ENCODE data around the gene USP7.
"Not testable (repeated sequence)": the region's sequence is repeated elsewhere in the genome, so short reads cannot be mapped to it uniquely, and the experiment has no call there.

The USP7 gene

GRCh38 chr16:8846401-8846932 lies 117.2 kb downstream of the USP7 start:
- H3K9me3 ChIP-seq (ENCODE audit: control insufficient read depth, low read length) = no peaks in the 10 kb centered on the region
- no peak overlapping the region for H3K27ac ChIP-seq (ENCODE audit: insufficient read depth, low read depth, low read length, poor library complexity, severe bottlenecking)
- 85 to 88% methylated on average over 10 of the region's 10 CpGs for WGBS, 2 experiments
- no peaks in the 10 kb centered on the region for H3K36me3 ChIP-seq (ENCODE audit: control insufficient read depth, insufficient read depth, low read length)
- no peaks in the 10 kb centered on the region for H3K4me1 ChIP-seq (ENCODE audit: control insufficient read depth, insufficient read depth, low read length)
- H3K4me3 ChIP-seq (ENCODE audit: insufficient read depth, low read depth, low read length) = no peak overlapping the region
- no peaks in the 10 kb centered on the region for H3K27me3 ChIP-seq (ENCODE audit: control insufficient read depth, insufficient read depth, low read length, poor library complexity, severe bottlenecking)

DNA sequence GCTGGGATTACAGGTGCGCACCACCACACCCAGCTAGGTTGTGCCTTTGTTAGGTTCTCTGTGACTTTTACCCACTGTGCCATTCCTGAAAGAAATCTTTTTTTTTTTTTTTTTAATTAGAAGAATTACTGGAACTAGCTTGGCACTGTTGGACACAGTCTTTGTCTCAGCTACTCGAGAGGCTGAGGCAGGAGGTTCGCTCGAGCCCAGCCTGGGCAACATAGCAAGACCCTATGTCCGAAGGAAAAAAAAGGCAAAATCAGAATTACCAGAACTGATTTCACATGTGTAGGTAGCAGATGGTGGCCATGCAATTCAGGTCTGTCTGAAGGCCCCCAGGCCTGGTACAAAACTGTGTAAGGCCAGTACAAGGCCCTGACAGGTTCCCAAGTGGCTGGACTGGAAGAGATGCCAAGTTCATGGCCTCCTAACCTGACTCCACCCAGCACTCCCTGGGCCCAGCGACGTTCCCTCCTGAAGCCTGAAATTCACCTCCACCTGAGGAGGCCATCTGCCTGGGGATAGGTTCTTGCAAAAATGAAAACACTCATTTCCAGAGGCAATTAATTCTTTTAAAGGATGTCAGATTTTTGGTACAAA lies 117.9 kb downstream of the USP7 start:
- H3K27ac ChIP-seq (ENCODE audit: insufficient read depth, low read depth, low read length, poor library complexity, severe bottlenecking) = no peak overlapping the region
- 94 to 96% methylated on average over 7 of the region's 7 CpGs for WGBS, 2 experiments
- no peaks in the 10 kb centered on the region for H3K4me1 ChIP-seq (ENCODE audit: control insufficient read depth, insufficient read depth, low read length)
- no peak overlapping the region for H3K4me3 ChIP-seq (ENCODE audit: insufficient read depth, low read depth, low read length)
- H3K9me3 ChIP-seq (ENCODE audit: control insufficient read depth, low read length) = no peaks in the 10 kb centered on the region
- H3K27me3 ChIP-seq (ENCODE audit: control insufficient read depth, insufficient read depth, low read length, poor library complexity, severe bottlenecking) = no peaks in the 10 kb centered on the region
- H3K36me3 ChIP-seq (ENCODE audit: control insufficient read depth, insufficient read depth, low read length) = no peaks in the 10 kb centered on the region

GRCh38 chr16:8843296-8843695 lies 120.4 kb downstream of the USP7 start:
- not testable (repeated sequence) for H3K9me3 ChIP-seq (ENCODE audit: control insufficient read depth, low read length); H3K4me1 ChIP-seq (ENCODE audit: control insufficient read depth, insufficient read depth, low read length); H3K27ac ChIP-seq (ENCODE audit: insufficient read depth, low read depth, low read length, poor library complexity, severe bottlenecking); H3K4me3 ChIP-seq (ENCODE audit: insufficient read depth, low read depth, low read length); H3K27me3 ChIP-seq (ENCODE audit: control insufficient read depth, insufficient read depth, low read length, poor library complexity, severe bottlenecking); H3K36me3 ChIP-seq (ENCODE audit: control insufficient read depth, insufficient read depth, low read length)
- 94 to 97% methylated on average over 5 of the region's 12 CpGs for WGBS, 2 experiments

Measured in ectodermal cell (in vitro differentiated cells).